ENCODE measurements around the gene NDUFA12.

Gene NDUFA12

GRCh38 chr12:94948232-94948810, 55.2 kb downstream of the NDUFA12 start:
- no peak for DNase-seq (ENCODE audit: low read depth, low spot score)
- no peak overlapping the region for H3K27ac ChIP-seq

GRCh38 chr12:94942663-94943062, 60.8 kb downstream of the NDUFA12 start:
- peak overlapping the region; percentile 87 for H3K27ac ChIP-seq

GRCh38 chr12:94941440-94941862, 62.0 kb downstream of the NDUFA12 start:
- H3K27ac ChIP-seq: peak overlapping the region; percentile 87
- DNase-seq (ENCODE audit: low read depth, low spot score): peak; percentile 93

More at GRCh38 chr12:94942663-94943062, 60.8 kb downstream of the NDUFA12 start:
- DNase-seq (ENCODE audit: low read depth, low spot score): no peak

- peak overlapping the region; percentile 87 for H3K27ac ChIP-seq
- DNase-seq (ENCODE audit: low read depth, low spot score): no peak
Measured at GRCh38 chr12:94940771-94941170, 62.7 kb downstream of the NDUFA12 start.

GRCh38 chr12:94938583-94938982, 64.9 kb downstream of the NDUFA12 start:
- DNase-seq (ENCODE audit: low read depth, low spot score): no peak
- no peak overlapping the region for H3K27ac ChIP-seq

- H3K27ac ChIP-seq: no peak overlapping the region
- DNase-seq (ENCODE audit: low read depth, low spot score): no peak
Measured at GRCh38 chr12:94930772-94931171, 72.7 kb downstream of the NDUFA12 start.

GRCh38 chr12:94930216-94930654, 73.3 kb downstream of the NDUFA12 start:
- no peak for DNase-seq (ENCODE audit: low read depth, low spot score)
- H3K27ac ChIP-seq: no peak overlapping the region

GRCh38 chr12:94929780-94930179, 73.7 kb downstream of the NDUFA12 start:
- no peak for DNase-seq (ENCODE audit: low read depth, low spot score)
- H3K27ac ChIP-seq: no peak overlapping the region

GRCh38 chr12:94925729-94926128, 77.8 kb downstream of the NDUFA12 start:
- no peak overlapping the region for H3K27ac ChIP-seq
- DNase-seq (ENCODE audit: low read depth, low spot score): no peak

GRCh38 chr12:94925206-94925605, 78.3 kb downstream of the NDUFA12 start:
- no peak for DNase-seq (ENCODE audit: low read depth, low spot score)
- no peak overlapping the region for H3K27ac ChIP-seq

- DNase-seq (ENCODE audit: low read depth, low spot score): no peak
- H3K27ac ChIP-seq: no peak overlapping the region
Measured at GRCh38 chr12:94922561-94922960, 80.9 kb downstream of the NDUFA12 start.
